Thyroid gland (tissue), 4 donors: Measurements from ENCODE around the gene FAM114A2.

ENCODE experiments used
- POLR2A ChIP-seq, 2 donors: fragments of 450-650 bp; IDR thresholded peaks; one replicate each; pipeline ENCODE4 v1.6.1; 2017; ENCODE audit warnings: antibody characterized with exemption in 2 of 2, mild to moderate bottlenecking in 2 of 2, moderate library complexity in 1 of 2
- TF ChIP-seq, protein P1 (sequence below), 6 experiments: fragments of 200-600 bp in 3 of 6; fragments of 450-650 bp in 3 of 6; sonication (generic) in 3 of 6; IDR thresholded peaks; one replicate each; pipeline ENCODE4 v1.5.1; 2016 to 2019; ENCODE audit warnings: antibody characterized with exemption in 6 of 6, mild to moderate bottlenecking in 2 of 6, inconsistent platforms in 1 of 6, moderate library complexity in 1 of 6

DNA sequence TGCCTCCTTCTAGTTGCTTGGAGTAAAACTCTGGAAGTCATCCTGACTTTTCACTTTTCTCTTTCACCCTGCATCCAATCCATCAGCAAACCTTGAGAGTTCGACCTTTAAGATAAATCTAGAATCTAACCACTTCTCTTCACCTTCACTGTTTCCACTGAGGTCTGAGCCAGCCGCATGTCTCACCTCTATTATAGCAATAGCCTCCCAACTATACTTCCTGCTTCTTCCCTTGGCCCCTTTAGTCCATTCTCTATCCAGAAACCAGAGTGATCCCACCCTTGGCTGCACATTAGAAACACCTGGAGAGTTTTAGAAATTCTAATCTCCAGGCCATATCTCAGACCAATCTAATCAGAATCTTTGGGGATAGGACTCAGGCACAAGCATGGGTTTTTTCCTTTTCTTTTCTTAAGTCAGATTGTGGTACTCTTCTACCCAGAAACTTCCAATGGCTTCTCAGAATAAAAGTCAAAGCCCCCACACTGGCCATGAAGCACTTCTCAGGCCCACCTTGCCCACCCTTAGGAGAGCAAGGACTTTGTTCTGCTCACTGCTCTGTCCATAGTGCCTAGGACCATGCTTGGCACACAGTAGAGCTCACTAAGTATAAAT, 33.2 kb upstream of the FAM114A2 start:
- no peak for TF ChIP-seq POLR2A (IDR thresholded peaks at IDR 0.05)
- TF ChIP-seq, protein P1, sequence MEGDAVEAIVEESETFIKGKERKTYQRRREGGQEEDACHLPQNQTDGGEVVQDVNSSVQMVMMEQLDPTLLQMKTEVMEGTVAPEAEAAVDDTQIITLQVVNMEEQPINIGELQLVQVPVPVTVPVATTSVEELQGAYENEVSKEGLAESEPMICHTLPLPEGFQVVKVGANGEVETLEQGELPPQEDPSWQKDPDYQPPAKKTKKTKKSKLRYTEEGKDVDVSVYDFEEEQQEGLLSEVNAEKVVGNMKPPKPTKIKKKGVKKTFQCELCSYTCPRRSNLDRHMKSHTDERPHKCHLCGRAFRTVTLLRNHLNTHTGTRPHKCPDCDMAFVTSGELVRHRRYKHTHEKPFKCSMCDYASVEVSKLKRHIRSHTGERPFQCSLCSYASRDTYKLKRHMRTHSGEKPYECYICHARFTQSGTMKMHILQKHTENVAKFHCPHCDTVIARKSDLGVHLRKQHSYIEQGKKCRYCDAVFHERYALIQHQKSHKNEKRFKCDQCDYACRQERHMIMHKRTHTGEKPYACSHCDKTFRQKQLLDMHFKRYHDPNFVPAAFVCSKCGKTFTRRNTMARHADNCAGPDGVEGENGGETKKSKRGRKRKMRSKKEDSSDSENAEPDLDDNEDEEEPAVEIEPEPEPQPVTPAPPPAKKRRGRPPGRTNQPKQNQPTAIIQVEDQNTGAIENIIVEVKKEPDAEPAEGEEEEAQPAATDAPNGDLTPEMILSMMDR (IDR thresholded peaks at IDR 0.05): no peak
